Right atrium auricular region (tissue), 2 donors: ENCODE results near the gene ANKRD2. TPM values are rescaled to one million over a fixed set of nuclear protein-coding genes. Genes with fewer than 3 reads are reported as not detected.
A peak's percentile ranks its signal among the peaks of the same experiment; 100 is the strongest.

ENCODE experiments used
- DNase-seq: peaks from one replicate; pipeline ENCODE4 v3.0.0-alpha.2; 2019; ENCODE audit warnings: low spot score
- H3K27ac ChIP-seq, 2 donors: fragments of 200-600 bp; sonication (generic); 1 replicate in 1 of 2; 2 replicates in 1 of 2; pipeline ENCODE4 v1.5.1; 2016 to 2019
- H3K27me3 ChIP-seq, 2 donors: fragments of 200-600 bp; sonication (generic); one replicate each; pipeline versions ENCODE4 v1.5.1 to v1.6.0; 2017 to 2019
- H3K36me3 ChIP-seq: fragments of 200-600 bp; sonication (generic); one replicate; pipeline ENCODE4 v1.5.1; 2016
- H3K4me1 ChIP-seq, 2 donors: fragments of 200-600 bp; sonication (generic); one replicate each; pipeline versions ENCODE4 v1.5.1 to v1.6.0; 2017 to 2019
- H3K4me3 ChIP-seq, 2 donors: fragments of 200-600 bp; sonication (generic); 1 replicate in 1 of 2; 2 replicates in 1 of 2; pipeline ENCODE4 v1.5.1; 2017 to 2019; ENCODE audit warnings: mild to moderate bottlenecking in 1 of 2, moderate library complexity in 1 of 2
- H3K9me3 ChIP-seq, 2 donors: fragments of 200-600 bp; sonication (generic); one replicate each; pipeline ENCODE4 v1.5.1; 2019
- total RNA-seq, 2 donors: library from RNA; depleted of rRNA; stranded (reverse); fragments of >200 nt; gene quantifications; one replicate each; pipeline ENCODE4 v1.1.0, GENCODE V29; 2016
- TF ChIP-seq, protein P1 (sequence below), 2 donors: fragments of 200-600 bp; sonication (generic); IDR thresholded peaks; one replicate each; pipeline ENCODE4 v1.5.1; 2019; ENCODE audit warnings: antibody characterized with exemption in 2 of 2

Gene ANKRD2
- total RNA-seq, 2 donors from 2014 or later: 25.7 to 204 TPM

DNA sequence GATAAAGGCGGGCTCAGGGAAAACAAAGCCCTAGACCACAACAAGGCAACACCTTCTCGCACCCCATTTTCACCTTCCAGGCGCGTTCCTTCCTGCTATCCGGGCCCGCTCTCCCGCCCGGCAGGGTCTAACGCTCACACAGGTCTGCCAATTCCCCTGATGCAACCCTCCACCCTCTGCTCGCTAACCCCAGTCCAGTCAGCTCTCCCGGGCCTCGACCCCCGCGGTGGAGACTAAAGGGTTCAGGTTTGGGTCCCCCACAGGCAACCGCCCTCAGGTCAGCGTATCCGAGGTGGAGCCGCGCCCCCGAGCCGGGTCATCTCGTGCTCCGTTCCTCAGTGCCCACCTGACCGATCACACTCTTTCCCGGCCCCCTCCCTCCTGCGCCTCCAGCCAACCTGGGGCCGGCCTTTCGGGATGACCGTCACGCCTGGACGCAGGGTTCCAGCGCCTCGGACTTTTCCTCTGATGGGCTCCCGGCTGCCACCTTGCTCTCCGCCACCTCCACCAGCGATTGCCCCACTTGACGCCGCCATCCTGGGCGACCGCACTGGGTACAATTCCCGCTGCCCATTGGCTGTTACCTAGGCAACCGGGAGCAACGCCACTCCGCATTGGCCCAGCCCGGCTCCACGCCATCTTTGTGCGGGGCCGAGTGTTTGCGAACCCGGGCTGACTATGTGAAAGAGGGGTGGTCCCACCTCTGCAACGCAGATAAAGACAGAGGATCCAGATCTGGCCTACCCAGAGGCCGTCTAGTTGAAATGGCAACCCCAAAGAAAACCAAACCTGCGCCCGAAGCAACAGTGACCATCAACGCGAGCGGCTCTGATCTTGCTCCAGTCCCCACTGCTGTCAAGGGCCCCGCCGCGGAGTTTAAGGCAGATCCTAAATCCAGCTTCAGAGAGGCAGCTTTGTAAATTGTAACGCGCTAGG, 60.6 kb downstream of the ANKRD2 start, which contains the start of gene MORN4:
MORN4 (minus strand) TSS at position 552 of the 936 bp plus-strand sequence. CDS start 13,847 bp downstream, outside the sequence.
- DNase-seq: peak; percentile 96
- H3K9me3 ChIP-seq: no peaks in the 10 kb centered on the region
- H3K27me3 ChIP-seq: no peaks in the 10 kb centered on the region
- peak within 1 kb of the TSS; percentile 64 to 65 for H3K4me3 ChIP-seq
- TF ChIP-seq, protein P1, sequence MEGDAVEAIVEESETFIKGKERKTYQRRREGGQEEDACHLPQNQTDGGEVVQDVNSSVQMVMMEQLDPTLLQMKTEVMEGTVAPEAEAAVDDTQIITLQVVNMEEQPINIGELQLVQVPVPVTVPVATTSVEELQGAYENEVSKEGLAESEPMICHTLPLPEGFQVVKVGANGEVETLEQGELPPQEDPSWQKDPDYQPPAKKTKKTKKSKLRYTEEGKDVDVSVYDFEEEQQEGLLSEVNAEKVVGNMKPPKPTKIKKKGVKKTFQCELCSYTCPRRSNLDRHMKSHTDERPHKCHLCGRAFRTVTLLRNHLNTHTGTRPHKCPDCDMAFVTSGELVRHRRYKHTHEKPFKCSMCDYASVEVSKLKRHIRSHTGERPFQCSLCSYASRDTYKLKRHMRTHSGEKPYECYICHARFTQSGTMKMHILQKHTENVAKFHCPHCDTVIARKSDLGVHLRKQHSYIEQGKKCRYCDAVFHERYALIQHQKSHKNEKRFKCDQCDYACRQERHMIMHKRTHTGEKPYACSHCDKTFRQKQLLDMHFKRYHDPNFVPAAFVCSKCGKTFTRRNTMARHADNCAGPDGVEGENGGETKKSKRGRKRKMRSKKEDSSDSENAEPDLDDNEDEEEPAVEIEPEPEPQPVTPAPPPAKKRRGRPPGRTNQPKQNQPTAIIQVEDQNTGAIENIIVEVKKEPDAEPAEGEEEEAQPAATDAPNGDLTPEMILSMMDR (IDR thresholded peaks at IDR 0.05): peak in 1 of 2 donors; percentile 5
- H3K27ac ChIP-seq: peak within 1 kb of the TSS; percentile 54 to 62
- peaks cover 0 to 7% of the 10 kb centered on the region in 2 donors for H3K4me1 ChIP-seq
- H3K36me3 ChIP-seq: no peaks in the 10 kb centered on the region

Other genes with a start within 250 kb of the ANKRD2 start
- 1 to 10 TPM; 5.9 to 8.7 TPM for gene FRAT2, start 238.1 kb upstream of the ANKRD2 start, total RNA-seq
- gene RRP12, start 171.4 kb upstream of the ANKRD2 start, total RNA-seq: 10 to 100 TPM in 1 of 2 donors, 1 to 10 TPM in 1; 6.1 to 12.3 TPM
- gene PGAM1, start 146.6 kb upstream of the ANKRD2 start, total RNA-seq: 100 to 1,000 TPM; 326 to 434 TPM
- gene EXOSC1, start 126.8 kb upstream of the ANKRD2 start, total RNA-seq: 10 to 100 TPM; 16.0 to 17.5 TPM
- 10 to 100 TPM; 28.2 to 39.0 TPM for gene ZDHHC16, start 126.6 kb upstream of the ANKRD2 start, total RNA-seq
- 10 to 100 TPM; 48.0 to 51.8 TPM for gene MMS19, start 74.4 kb upstream of the ANKRD2 start, total RNA-seq
- 10 to 100 TPM; 26.7 to 30.7 TPM for gene UBTD1, start 73.9 kb upstream of the ANKRD2 start, total RNA-seq
- 10 to 100 TPM; 17.6 to 25.6 TPM for gene HOGA1, start 11.6 kb downstream of the ANKRD2 start, total RNA-seq
- gene C10orf62, start 16.9 kb downstream of the ANKRD2 start, total RNA-seq: under 1 TPM; 0.35 to 0.67 TPM
- 10 to 100 TPM; 15.6 to 27.0 TPM for gene MORN4, start 60.7 kb downstream of the ANKRD2 start, total RNA-seq
- gene PI4K2A, start 67.9 kb downstream of the ANKRD2 start, total RNA-seq: 10 to 100 TPM; 14.7 to 20.2 TPM
- 10 to 100 TPM; 10.5 to 23.7 TPM for gene AVPI1, start 114.5 kb downstream of the ANKRD2 start, total RNA-seq
- 10 to 100 TPM in 1 of 2 donors, 1 to 10 TPM in 1; 8.5 to 26.5 TPM for gene MARVELD1, start 141.0 kb downstream of the ANKRD2 start, total RNA-seq
- gene ZFYVE27, start 164.3 kb downstream of the ANKRD2 start, total RNA-seq: 10 to 100 TPM; 14.6 to 16.1 TPM
- gene SFRP5, start 199.2 kb downstream of the ANKRD2 start, total RNA-seq: 100 to 1,000 TPM; 140 to 260 TPM